ENCODE data around the gene CMSS1.

The CMSS1 gene

GRCh38 chr3:99962703-99963102 lies 145.0 kb downstream of the CMSS1 start:
- DNase-seq = no peak

DNA sequence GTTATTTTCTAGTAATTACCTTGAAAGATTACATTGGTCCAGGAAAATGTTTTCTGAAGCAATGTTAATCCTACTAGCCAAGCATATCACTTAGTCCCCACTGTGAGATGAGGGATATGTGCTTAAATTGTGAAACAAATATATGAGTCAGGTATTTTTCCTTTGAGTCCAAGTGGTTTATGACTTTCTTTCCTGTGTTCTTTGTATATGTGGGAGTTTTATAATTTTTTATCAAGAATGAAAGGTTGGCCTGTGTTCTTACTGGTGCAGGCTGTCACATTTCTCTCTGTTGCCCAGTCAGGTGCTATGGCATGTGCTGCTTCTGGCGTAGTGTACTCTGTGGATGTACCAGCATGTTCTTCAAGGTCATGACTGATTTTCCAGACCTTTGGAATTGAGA lies 147.4 kb downstream of the CMSS1 start:
- DNase-seq = no peak

DNA sequence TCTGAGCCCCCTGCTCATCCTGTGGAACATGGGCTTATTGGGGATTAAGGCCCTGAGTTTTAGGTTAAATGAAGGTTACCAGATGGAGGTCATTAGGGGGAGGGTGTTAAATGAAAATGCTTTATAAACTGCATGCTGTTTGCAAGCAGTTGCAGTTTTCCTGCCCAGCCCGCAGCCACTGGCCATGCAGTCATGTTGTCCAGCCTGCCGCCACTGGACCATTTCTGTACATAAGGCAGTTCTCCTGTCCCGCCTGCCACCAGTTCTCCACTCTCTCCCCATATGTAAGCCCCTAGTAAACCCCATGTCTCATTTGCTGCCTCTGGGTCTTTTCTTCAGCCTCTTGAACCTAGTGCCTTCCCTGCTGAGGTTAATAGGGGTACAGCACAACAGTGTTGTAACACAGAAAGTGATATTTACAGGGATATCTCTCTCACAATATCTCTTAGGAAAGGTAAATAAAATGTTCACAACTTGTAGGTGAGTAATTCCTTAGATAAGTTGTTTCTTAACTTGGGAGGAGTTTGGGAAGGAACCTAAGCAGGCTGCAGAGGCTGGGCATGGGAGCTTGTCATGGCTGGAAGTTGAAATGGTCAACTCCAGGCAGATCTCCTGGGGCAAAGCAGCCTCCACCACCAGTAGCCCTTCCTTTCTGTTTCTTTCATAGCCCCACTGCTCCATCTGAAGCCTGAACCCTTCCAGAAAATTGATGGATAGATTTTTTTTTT lies 148.2 kb downstream of the CMSS1 start:
- no peak for DNase-seq

DNA sequence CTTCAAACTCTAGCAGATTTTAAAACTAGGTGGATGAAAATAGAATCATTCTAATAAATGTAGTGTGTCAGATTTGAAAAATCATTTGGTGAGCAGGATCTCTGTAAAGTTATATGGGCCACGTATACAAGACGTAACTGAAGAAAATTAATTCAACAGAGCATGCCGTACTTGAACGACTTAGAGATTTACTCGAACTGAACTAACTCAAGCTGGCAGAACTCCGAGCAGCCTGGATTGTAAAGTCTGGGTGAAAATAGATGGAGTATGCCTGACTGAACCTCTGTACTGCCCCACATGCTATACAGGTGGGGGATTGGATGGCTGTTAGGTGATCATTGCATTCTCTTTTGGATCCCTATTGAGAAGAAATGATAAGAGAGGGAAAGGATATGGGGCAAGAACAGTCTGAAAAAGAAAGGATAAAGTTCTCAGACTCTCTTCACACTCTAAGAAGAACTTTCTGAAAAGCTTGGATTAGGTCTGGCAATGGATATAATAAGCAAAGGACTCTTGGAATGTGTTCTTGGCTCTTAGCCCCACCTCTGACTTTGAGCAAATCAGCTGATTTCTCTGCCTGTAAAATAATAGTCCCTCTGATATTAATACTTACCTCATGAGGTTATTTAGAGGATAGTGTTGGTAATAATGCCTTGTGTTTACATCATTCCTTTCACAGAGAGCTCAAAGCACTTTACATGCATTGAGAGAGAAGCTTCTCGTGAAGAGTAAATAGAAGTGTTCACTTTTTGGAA lies 149.2 kb downstream of the CMSS1 start:
- no peak for DNase-seq

DNA sequence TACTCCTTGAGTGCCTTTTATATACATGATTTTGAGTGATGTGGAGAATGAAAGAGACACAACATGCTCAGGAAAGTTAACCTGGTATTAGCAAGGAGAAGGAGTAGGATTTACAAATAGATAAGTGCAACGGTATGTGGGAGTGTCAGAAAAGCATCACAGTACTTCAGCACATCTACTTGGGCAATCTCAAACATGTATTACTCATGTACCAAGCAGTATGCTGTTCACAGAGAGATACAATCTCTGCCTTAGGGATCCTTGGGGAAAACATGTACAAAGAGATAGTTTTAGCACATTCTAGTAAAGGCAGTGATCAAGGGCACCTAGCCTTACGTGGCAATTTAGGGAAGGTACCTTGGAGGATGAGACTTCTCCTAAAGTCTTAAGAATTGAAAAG lies 150.1 kb downstream of the CMSS1 start:
- no peak for DNase-seq

GRCh38 chr3:99969136-99969535 lies 151.5 kb downstream of the CMSS1 start:
- DNase-seq = peak; percentile 53

DNA sequence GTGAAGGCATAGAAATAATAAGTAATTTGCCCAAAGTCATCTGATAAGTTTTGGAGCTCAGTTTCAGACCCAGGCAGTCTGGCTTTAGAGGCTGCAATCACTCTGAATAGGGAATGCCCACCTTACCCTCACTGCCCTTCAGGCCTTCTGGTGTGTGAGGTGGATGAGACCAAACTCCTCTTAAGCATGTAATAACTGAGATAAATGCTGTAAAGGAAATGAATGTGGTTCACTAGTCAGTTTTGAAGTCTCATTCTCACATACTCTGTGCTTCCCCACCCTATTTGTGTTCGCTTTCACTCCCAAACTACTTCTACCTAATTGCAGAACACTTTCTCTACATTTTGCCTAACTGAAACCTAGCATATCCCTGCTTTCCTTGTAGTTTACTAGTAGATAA lies 152.5 kb downstream of the CMSS1 start:
- DNase-seq = no peak

GRCh38 chr3:99971761-99972160 lies 154.1 kb downstream of the CMSS1 start:
- DNase-seq = no peak

DNA sequence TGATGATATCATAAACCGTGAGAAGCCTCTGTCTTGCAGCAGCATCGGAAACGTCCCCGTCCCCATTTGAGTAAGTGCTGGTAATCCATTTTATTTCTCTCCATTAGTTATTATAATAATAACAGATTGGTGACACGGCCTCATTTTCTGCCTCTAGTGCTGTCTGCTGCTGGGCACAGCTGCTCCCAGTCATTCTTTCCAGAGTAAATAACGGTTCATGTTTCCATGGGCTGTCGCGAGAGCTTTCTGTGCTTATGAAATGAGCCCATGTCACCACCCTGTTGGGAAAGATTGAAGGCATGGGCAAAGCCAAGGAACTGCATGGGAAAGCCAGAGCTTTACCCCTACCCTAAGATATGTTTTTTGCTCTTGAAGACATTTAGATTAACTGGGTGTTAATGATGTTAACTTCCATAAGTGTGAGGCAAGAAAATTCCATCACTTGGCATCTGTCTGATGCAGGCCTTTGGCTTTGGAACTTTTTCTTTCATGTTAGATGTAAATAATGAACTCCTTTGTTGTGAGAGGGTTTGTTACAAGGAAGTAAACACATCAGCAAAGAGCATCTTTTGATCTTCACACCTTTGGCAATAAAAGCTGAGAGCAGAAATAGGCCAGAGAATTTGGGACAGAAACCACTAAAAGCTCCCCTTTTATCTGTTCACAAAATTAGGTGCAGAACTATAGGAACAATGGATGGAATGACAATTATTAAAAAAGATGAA lies 154.9 kb downstream of the CMSS1 start:
- DNase-seq = no peak

DNA sequence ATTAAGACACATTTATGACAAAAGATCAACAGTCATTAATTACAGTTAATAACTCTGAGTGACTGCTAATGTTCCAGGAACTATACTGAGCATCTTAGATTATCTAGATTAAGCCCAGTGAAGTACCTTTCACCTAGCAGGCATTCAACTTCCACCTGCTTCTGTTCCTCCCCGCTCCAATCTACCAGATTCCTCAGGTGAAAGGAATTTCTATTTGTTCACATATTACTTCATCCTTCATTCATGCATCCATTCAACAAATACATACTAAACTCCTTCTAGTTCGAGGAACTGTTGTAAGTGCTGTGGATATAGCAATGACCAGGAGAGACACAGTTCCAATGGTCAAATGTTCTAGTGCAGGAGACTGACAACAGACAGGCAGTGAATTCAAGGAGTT lies 157.3 kb downstream of the CMSS1 start:
- DNase-seq = no peak

DNA sequence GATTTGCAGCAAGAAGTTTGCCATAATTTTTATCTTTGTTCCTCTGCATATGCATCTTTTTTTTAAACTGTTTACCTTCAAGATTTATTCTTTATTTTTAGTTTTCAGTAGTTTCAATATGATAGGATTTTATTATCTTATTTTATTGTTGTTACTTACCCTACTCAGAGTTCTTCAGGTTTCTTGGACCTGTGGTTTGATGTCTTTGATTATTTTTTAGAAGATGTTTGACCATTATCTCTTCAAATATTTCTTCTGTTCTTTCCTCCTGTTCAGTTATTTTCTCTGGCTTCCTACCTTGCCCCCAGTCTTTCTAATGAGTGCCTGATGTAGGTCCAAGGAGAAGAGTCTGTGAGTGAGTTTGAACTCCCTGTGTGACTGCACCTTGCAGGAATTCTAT lies 158.9 kb downstream of the CMSS1 start:
- DNase-seq = no peak

- no peak for DNase-seq
Observed at GRCh38 chr3:99978221-99978620, 160.6 kb downstream of the CMSS1 start.

- no peak for DNase-seq
Observed at GRCh38 chr3:99980606-99981005, 162.9 kb downstream of the CMSS1 start.

- DNase-seq = no peak
Observed at GRCh38 chr3:99981138-99981537, 163.5 kb downstream of the CMSS1 start.

DNA sequence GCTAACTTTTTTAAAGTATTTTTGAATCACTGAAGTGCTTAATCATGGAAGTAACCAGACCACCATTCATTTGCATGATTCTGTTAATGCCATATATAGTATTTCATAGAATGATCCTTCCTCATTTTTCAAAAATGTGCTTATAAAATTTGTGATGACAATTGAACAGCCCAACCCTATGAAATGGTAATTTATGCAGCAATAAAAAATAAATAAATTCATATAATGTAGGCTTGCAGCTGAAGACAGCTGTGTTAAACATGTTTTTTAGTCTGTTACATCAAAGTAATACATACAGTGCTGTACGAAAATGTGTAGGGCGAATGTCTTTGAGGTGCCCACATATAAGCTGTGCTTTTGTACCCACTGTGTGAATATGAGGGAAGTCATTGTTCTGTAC lies 165.0 kb downstream of the CMSS1 start:
- no peak for DNase-seq

DNA sequence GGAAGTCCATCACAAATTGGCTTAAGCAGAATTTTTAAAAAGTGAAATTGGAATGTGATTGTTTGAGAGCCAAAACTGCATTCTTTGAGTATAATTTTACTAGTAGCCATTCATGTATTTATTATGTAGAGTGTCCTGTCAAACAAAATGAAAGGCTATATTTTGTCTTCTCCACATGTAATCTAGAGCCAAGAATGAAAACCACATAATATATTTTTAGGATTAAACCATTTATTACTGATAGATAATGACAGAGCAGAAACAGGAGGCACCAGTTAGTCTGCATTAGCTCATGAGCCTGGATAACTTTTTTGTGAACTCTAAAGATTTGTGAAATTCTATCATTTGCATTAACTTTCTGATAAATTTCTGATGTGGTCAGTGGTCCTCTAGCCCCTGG lies 166.5 kb downstream of the CMSS1 start:
- DNase-seq = no peak

DNA sequence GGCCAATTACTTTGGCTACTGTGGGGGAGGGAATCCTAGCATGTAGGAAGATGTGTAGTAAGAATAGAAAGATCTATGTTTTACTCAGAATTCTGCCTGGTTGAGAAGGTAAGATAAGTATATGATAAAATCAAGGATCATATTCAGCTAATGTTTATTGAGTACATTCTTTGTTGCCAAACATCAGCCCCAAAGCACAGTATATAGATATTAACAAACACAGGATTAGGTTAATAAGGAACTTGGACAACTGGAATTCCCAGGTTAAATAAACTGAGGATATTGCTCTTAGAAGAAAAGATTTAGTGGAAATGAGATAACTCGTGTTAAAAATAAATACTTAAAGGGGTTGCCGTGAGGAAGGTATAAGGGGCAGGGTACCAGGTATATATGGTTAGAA lies 167.0 kb downstream of the CMSS1 start:
- no peak for DNase-seq

DNA sequence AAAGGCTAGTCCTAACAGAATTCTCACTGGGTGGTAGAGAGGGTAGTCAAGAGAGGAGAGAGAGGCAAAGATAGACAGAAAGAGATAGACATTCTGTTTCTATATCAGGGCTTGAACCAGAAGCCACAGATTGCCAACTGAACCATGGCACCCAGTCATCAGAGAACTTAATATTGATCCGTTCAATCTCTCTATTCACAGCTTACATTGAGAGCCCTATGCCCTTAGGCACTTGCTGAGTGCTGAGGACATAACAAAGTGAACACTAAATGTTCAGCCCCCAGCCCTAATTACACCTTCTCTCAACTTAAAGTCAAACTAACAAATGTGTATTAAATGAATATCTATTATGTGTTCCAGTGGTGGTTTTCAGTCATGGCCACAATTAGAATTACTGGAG lies 172.5 kb downstream of the CMSS1 start:
- no peak for DNase-seq

DNA sequence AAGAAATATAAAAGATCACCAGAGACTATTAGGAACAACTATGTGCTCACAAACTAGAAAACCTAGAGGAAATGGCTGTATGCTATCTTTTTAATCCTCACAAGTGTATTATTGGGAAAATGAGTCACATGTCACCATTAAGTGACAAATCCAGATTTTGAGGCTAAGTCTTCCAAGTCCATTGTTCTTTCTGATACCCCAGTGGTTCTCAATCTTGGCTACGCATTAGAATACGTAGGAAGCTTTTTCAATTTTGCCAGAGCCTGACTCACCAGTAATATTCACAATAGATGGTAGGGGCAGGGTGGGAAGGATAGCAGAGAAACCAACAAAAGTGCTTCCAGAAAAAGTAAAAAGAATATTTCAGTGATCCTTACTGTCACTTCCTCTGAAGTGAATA lies 179.6 kb downstream of the CMSS1 start:
- no peak for DNase-seq

DNA sequence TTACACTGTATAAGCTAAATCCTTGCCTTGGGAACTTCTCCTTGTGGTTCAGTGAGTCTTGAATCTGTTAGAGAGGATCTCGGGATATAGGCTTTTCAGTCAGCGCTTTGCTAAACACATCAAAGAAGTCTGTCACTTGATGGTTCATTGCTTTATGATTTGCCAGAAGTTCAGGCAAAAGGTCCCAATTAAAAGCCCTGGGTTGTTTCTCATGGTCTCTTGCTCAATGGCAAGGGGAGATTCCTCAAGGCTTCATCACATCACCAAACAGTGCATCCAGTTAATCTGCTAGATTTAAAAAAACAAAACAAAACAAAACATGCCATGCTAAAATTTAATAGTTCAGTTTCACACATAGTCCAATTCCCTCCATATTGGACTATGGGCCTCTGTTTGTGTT lies 181.9 kb downstream of the CMSS1 start:
- DNase-seq = no peak

DNA sequence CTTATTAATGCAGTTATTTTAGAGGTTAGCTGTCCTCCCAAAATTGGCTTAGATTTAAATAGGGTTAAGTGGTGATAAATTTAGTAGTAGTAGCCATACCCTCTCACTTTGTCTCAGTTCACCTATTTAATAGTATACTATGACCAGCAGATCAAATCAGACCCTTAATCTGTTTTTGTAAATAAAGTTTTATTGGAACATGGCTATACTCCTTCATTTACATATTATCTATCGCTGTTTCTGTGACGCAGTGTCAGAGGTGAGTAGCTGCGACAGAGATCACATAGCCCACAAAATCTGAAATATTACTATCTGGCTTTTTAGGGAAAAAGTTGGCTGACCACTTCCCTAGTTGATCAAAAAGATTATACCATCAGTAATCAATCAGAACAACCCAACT lies 183.4 kb downstream of the CMSS1 start:
- DNase-seq = no peak

DNA sequence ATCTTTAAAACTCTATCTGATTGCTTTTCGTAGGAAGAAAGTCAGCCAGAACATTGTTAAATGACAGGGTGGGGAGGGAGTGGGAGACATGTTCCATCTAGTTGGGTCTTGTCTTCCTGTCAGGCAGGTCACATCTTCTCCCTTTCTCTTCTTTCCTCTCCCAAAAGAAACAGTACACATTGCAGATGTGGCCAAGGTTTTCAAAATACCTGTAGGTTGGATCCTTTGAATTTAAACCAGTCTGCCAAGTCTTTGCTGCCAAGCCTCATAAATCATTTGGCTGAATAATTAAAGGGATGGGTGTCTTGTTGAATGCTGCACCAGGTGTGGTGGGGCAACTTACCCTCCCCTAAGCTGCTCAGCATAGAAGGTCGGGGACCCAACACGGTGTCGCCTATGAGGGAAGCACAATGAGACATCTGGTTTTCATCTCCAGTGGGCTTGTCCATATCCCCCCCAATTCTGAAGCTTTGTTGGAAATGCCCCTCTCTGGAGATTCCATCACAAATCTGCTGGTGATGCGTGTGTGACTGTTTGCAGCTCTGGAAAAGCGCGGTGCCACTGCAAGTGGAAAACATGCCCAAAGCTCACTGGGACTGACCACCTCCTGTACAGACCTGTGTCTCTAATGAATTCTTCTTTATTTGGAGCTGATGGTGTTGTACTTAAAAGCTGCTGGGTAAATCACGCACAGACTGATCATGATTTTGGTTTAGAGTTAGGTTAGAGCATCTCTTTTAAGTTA lies 184.0 kb downstream of the CMSS1 start:
- no peak for DNase-seq

DNA sequence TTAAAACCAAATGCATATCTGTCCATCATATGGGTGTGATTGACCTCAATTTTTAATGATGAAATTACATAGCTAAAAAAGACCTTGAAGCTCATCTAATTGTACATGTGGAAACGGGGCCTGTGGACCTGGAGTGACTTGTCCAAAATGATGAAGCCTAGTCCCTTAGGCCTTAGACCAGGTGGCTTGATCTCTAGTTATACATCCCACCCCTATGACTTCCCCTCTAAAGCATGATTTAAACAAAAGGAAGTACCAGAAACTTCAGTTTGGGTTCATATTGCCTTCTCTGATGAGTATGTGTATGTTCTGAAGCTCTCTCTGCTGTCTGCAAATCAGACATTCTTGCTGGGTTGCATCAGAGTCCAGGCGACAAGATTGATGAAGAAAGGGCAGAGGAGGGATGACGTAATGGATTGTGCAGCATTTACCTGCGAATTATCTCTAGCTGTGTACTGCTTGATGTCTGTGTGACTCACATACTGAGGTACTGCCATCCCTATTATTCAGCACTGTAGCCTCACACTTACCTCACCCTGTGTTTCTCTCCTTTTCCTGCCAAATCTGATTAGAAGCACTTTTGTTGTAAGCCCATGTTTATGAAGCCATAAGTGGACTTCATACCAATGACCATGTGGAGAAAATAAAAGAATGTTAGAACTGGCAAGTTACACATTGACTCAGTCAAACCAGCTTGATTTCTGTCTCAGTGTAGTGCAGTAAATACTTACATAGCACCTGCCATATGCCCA lies 185.1 kb downstream of the CMSS1 start:
- DNase-seq = no peak
